GM21447 (cell line): ENCODE data around the gene IDI2.
"Not testable (repeated sequence)": the region's sequence is repeated elsewhere in the genome, so short reads cannot be mapped to it uniquely, and the experiment has no call there.

Experiments used
- ATAC-seq: cut with Tn5 transposase; IDR thresholded peaks from one replicate; pipeline ENCODE4 v1.9.1; 2021; ENCODE audit not compliant: unreplicated experiment

The IDI2 gene

GRCh38 chr10:1025683-1026082 is at the start of gene IDI2:
Gene IDI2, minus strand, starts transcription at chr10:1025859. Its CDS starts 1,136 bp downstream, at chr10:1024723.
- no peak for ATAC-seq

GRCh38 chr10:1074748-1075308 is 49.2 kb upstream of the IDI2 start:
- ATAC-seq, result no peak

- no peak for ATAC-seq
These were observed 48.5 kb upstream of the IDI2 start for GRCh38 chr10:1074052-1074747.

- no peak for ATAC-seq
These were observed 45.3 kb upstream of the IDI2 start for GRCh38 chr10:1070919-1071318.

- no peak for ATAC-seq
These were observed 43.0 kb upstream of the IDI2 start for GRCh38 chr10:1068380-1069361.

GRCh38 chr10:1066734-1067133 is 41.1 kb upstream of the IDI2 start:
- not testable (repeated sequence) for ATAC-seq

- no peak for ATAC-seq
These were observed 39.2 kb upstream of the IDI2 start for GRCh38 chr10:1064964-1065247.

- ATAC-seq, result no peak
These were observed 37.7 kb upstream of the IDI2 start for GRCh38 chr10:1063232-1063865.

GRCh38 chr10:1061930-1062774 is 36.5 kb upstream of the IDI2 start:
- no peak for ATAC-seq

- ATAC-seq, result no peak
These were observed 34.2 kb upstream of the IDI2 start for GRCh38 chr10:1059902-1060301.

GRCh38 chr10:1058017-1058416 is 32.4 kb upstream of the IDI2 start:
- ATAC-seq, result no peak

- peak; percentile 22 for ATAC-seq
These were observed 31.5 kb upstream of the IDI2 start for GRCh38 chr10:1057106-1057657.

GRCh38 chr10:1056326-1057105 is 30.9 kb upstream of the IDI2 start, which contains the start of gene WDR37:
Gene WDR37, plus strand, starts transcription at chr10:1056385. Its CDS starts 15,771 bp downstream, at chr10:1072156.
- ATAC-seq, result peak; percentile 91

- ATAC-seq, result no peak
These were observed 29.0 kb upstream of the IDI2 start for GRCh38 chr10:1054684-1055083.

GRCh38 chr10:1050554-1050953 is 24.9 kb upstream of the IDI2 start:
- ATAC-seq, result no peak

GRCh38 chr10:1050145-1050544 is 24.5 kb upstream of the IDI2 start:
- ATAC-seq, result no peak

GRCh38 chr10:1049425-1049958 is 23.8 kb upstream of the IDI2 start:
- no peak for ATAC-seq

GRCh38 chr10:1048732-1049424 is 23.2 kb upstream of the IDI2 start, which contains the start of gene IDI1:
Gene IDI1, minus strand, starts transcription at chr10:1049119. Its CDS starts 116 bp downstream, at chr10:1049003.
- ATAC-seq, result peak; percentile 78
